Aorta (tissue), 5 donors: ENCODE results near the gene TAS2R3. TPM values are rescaled to one million over a fixed set of nuclear protein-coding genes. Genes with fewer than 3 reads are reported as not detected.
"Not testable (repeated sequence)": the region's sequence is repeated elsewhere in the genome, so short reads cannot be mapped to it uniquely, and the experiment has no call there.

Experiments used
- ATAC-seq: fragments of 200-7000 bp; cut with Tn5 transposase; one replicate; pipeline ENCODE4 v1.9.1; 2022; ENCODE audit warnings: moderate library complexity; ENCODE audit not compliant: low FRiP score
- DNase-seq, 2 donors: peaks; one replicate each; pipeline ENCODE4 v3.0.0-alpha.2; 2020
- H3K27ac ChIP-seq, 2 donors: one replicate each; pipeline ENCODE4 v1.5.1; 2013; ENCODE audit warnings: low read length in 2 of 2, mild to moderate bottlenecking in 2 of 2, moderate library complexity in 2 of 2, control low read depth in 1 of 2, inconsistent platforms in 1 of 2, low read depth in 1 of 2
- H3K27me3 ChIP-seq, 2 donors: one replicate each; pipeline ENCODE4 v1.6.1; 2013; ENCODE audit warnings: control low read depth in 1 of 2, low read length in 1 of 2, mild to moderate bottlenecking in 1 of 2, moderate library complexity in 1 of 2; ENCODE audit not compliant: insufficient read depth in 2 of 2, control insufficient read depth in 1 of 2
- H3K36me3 ChIP-seq, 2 donors: one replicate each; pipeline ENCODE4 v1.6.1; 2013; ENCODE audit warnings: control low read depth in 1 of 2, low read length in 1 of 2, mild to moderate bottlenecking in 1 of 2; ENCODE audit not compliant: insufficient read depth in 2 of 2, control insufficient read depth in 1 of 2
- H3K4me1 ChIP-seq, 2 donors: one replicate each; pipeline ENCODE4 v1.6.1; 2013; ENCODE audit warnings: low read length in 2 of 2, control low read depth in 1 of 2, mild to moderate bottlenecking in 1 of 2, moderate library complexity in 1 of 2; ENCODE audit not compliant: insufficient read depth in 2 of 2, control insufficient read depth in 1 of 2
- H3K4me3 ChIP-seq, 2 donors: one replicate each; pipeline ENCODE4 v1.5.1; 2013; ENCODE audit warnings: low read length in 2 of 2, control low read depth in 1 of 2, mild to moderate bottlenecking in 1 of 2
- H3K9me3 ChIP-seq: one replicate; pipeline ENCODE4 v1.6.1; 2013; ENCODE audit warnings: mild to moderate bottlenecking, low read length; ENCODE audit not compliant: control insufficient read depth
- WGBS, 2 donors: extraction: QIAGEN DNeasy Blood & Tissue Kit; methylation state at CpG; one replicate each; pipeline ENCODE4 v1.1.7; 2013; 5-methylcytosine and 5-hydroxymethylcytosine counted together
- intact Hi-C, 2 donors: fragments of 100-400 bp; cut with DNase I; formaldehyde crosslinking; loops; one replicate each; pipeline versions ENCODE4 v1.14.2 to v1.15.0; 2022
- polyA plus RNA-seq, 2 donors: library from polyadenylated mRNA; stranded (reverse); fragments of 200-250 nt; gene quantifications; one replicate each; pipeline ENCODE4 v1.2.3, GENCODE V29; 2013
- total RNA-seq, 2 donors: library from RNA; stranded (reverse); fragmentation: NEBNext Ultra II Directional; extraction: Animal tissue kit (Norgen Biotek cat#: 25700); gene quantifications; one replicate each; pipeline ENCODE4 v1.2.1, GENCODE V29; 2021
- donor health status: healthy with polysubstance abuse.
- donor health status: Bipolar disorder and iron deficiency.
- donor health status: DM: no; HTN: no; CAD: no.
- donor health status: DM: no; HTN: no; CAD: no.
- donor health status: DM: yes; HTN: yes; CAD: no.

TAS2R3 gene
- total and polyA plus RNA-seq, 4 donors, result 0.15 to 5.2 (median 3.1) TPM; not detected in 1

GRCh38 chr7:141752634-141753033 lies 11.3 kb upstream of the TAS2R3 start:
- 96 to 97% methylated on average over 13 of the region's 13 CpGs for WGBS, 2 donors
- no peak for ATAC-seq
- DNase-seq, result no peak
- Histone ChIP-seq H3K9me3 (peaks cover 7% of the 10 kb centered on the region), H3K4me3 (no peak overlapping the region), H3K27me3 (no peaks in the 10 kb centered on the region), H3K36me3 (peaks cover 6 to 12% of the 10 kb centered on the region in 2 donors), H3K27ac (no peak overlapping the region), H3K4me1 (peaks cover 0 to 1% of the 10 kb centered on the region in 2 donors)
- intact Hi-C loops, result no loop called here

DNA sequence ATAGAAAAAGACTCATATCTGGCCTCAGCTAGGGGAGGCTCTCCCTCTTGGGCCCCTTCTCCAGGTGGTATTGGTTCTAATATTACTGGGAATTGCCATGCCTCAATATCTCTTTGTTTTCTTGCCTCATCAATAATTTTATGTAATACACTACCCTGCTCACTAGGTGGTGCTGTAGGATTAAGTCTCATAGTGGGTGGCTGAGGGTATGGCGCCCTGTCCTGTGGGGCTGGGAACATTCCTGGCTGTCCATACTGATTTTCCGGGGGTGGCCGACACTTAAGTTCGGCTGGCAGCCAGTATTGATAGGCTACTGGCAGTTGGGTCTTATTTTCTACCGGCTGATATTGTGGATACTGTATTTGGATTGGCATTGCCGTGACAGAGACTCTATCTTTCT lies 9.0 kb upstream of the TAS2R3 start:
- DNase-seq (no peak), ATAC-seq (no peak)
- no peak overlapping the region for H3K4me3 ChIP-seq
- H3K9me3 ChIP-seq, result peaks cover 7% of the 10 kb centered on the region
- 76 to 84% methylated on average over 6 of the region's 6 CpGs for WGBS, 2 donors
- H3K27me3 ChIP-seq, result no peaks in the 10 kb centered on the region
- no peaks in the 10 kb centered on the region for H3K4me1 ChIP-seq
- H3K27ac ChIP-seq, result no peak overlapping the region
- intact Hi-C loops, result no loop called here
- H3K36me3 ChIP-seq, result peaks cover 3 to 13% of the 10 kb centered on the region in 2 donors

GRCh38 chr7:141770083-141770583 lies 6.2 kb downstream of the TAS2R3 start:
- ATAC-seq, H3K9me3 ChIP-seq, intact Hi-C loops, H3K27me3 ChIP-seq, H3K27ac ChIP-seq, H3K4me3 ChIP-seq, H3K4me1 ChIP-seq, DNase-seq, H3K36me3 ChIP-seq: not testable (repeated sequence)
- WGBS, 2 donors, result 96 to 97% methylated on average over 3 of the region's 3 CpGs

DNA sequence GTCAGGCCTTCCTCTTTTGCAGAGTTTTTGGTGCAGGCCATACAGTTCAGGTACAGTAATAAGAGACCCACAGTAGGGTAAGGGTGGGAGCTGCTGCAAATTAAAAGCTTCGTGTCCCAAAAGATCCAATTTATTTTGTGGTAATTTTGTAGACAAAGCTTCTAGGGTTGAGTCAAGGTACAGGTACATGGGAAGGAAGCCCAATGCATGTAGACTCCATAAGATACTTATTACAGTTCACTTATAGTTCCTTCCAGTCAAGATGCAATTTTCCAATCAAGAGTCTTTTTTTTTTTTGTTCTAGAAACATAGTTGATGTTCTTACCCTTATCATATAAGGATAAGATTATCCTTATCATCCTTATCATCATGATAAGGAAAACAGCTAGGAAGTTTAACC lies 12.5 kb downstream of the TAS2R3 start, which contains the start of gene TAS2R4:
TAS2R4 (plus strand) TSS at position 301 of the 400 bp plus-strand sequence. CDS start 1,815 bp downstream, outside the sequence.
- intact Hi-C loops, result no loop called here
- DNase-seq (no peak), ATAC-seq (no peak)
- H3K27ac ChIP-seq, result no peak within 1 kb of the TSS
- H3K36me3 ChIP-seq, result peaks cover 0 to 3% of the 10 kb centered on the region in 2 donors
- no peaks in the 10 kb centered on the region for H3K4me1 ChIP-seq
- no peaks in the 10 kb centered on the region for H3K9me3 ChIP-seq
- WGBS, 2 donors, result 95 to 96% methylated on average over 1 of the region's 1 CpG
- H3K4me3 ChIP-seq, result no peak within 1 kb of the TSS
- H3K27me3 ChIP-seq, result no peaks in the 10 kb centered on the region

GRCh38 chr7:141785706-141786552 lies 22.0 kb downstream of the TAS2R3 start:
- intact Hi-C loops, result no loop called here
- DNase-seq, result no peak
- Histone ChIP-seq H3K4me3 (no peak overlapping the region), H3K9me3 (no peaks in the 10 kb centered on the region), H3K4me1 (no peaks in the 10 kb centered on the region), H3K36me3 (peaks cover 0 to 6% of the 10 kb centered on the region in 2 donors), H3K27ac (no peak overlapping the region), H3K27me3 (no peaks in the 10 kb centered on the region)
- ATAC-seq, result no peak
- WGBS, 2 donors, result 74 to 75% methylated on average over 13 of the region's 13 CpGs

GRCh38 chr7:141788296-141788695 lies 24.4 kb downstream of the TAS2R3 start:
- ATAC-seq (no peak), DNase-seq (no peak)
- Histone ChIP-seq H3K27me3 (no peaks in the 10 kb centered on the region), H3K36me3 (peaks cover 0 to 6% of the 10 kb centered on the region in 2 donors), H3K9me3 (no peaks in the 10 kb centered on the region), H3K4me3 (no peak overlapping the region), H3K4me1 (no peaks in the 10 kb centered on the region), H3K27ac (no peak overlapping the region)
- intact Hi-C loops, result no loop called here
- 90 to 92% methylated on average over 2 of the region's 2 CpGs for WGBS, 2 donors

- H3K4me1 ChIP-seq, result no peaks in the 10 kb centered on the region
- ATAC-seq, result no peak
- no peaks in the 10 kb centered on the region for H3K27me3 ChIP-seq
- no peak within 1 kb of the TSS for H3K27ac ChIP-seq
- intact Hi-C loops, result no loop called here
- 85 to 89% methylated on average over 5 of the region's 5 CpGs for WGBS, 2 donors
- H3K36me3 ChIP-seq, result peaks cover 0 to 6% of the 10 kb centered on the region in 2 donors
- H3K9me3 ChIP-seq, result no peaks in the 10 kb centered on the region
- H3K4me3 ChIP-seq, result no peak within 1 kb of the TSS
- DNase-seq, result no peak
Observed at GRCh38 chr7:141789917-141790316, 26.0 kb downstream of the TAS2R3 start, which contains the start of gene TAS2R5. Gene TAS2R5 (plus strand): TSS chr7:141790217. CDS start chr7:141790362, 145 bp downstream.

- H3K36me3 ChIP-seq, result peaks cover 0 to 8% of the 10 kb centered on the region in 2 donors
- intact Hi-C loops, result no loop called here
- DNase-seq, result no peak
- WGBS, 2 donors, result 90 to 91% methylated on average over 2 of the region's 2 CpGs
- no peaks in the 10 kb centered on the region for H3K9me3 ChIP-seq
- no peak for ATAC-seq
- no peak overlapping the region for H3K4me3 ChIP-seq
- no peak overlapping the region for H3K27ac ChIP-seq
- H3K27me3 ChIP-seq, result no peaks in the 10 kb centered on the region
- H3K4me1 ChIP-seq, result no peaks in the 10 kb centered on the region
Observed at GRCh38 chr7:141792526-141792925, 28.6 kb downstream of the TAS2R3 start.
